GM19324 (cell line): Measurements from ENCODE around the gene PIAS1.

ENCODE experiments used
- ATAC-seq: cut with Tn5 transposase; IDR thresholded peaks from one replicate; pipeline ENCODE4 v1.9.1; 2021; ENCODE audit warnings: mild to moderate bottlenecking, moderate library complexity; ENCODE audit not compliant: unreplicated experiment, low FRiP score

PIAS1 gene

GRCh38 chr15:68061602-68062001 lies 7.5 kb downstream of the PIAS1 start:
- no peak for ATAC-seq

GRCh38 chr15:68062214-68062613 lies 8.1 kb downstream of the PIAS1 start:
- ATAC-seq, result no peak

- no peak for ATAC-seq
Observed at GRCh38 chr15:68062946-68063465, 8.9 kb downstream of the PIAS1 start.

GRCh38 chr15:68063606-68064005 lies 9.5 kb downstream of the PIAS1 start:
- ATAC-seq, result no peak

- no peak for ATAC-seq
Observed at GRCh38 chr15:68073576-68074288, 19.6 kb downstream of the PIAS1 start.

- ATAC-seq, result no peak
Observed at GRCh38 chr15:68075764-68076385, 21.8 kb downstream of the PIAS1 start.

- no peak for ATAC-seq
Observed at GRCh38 chr15:68078365-68078764, 24.2 kb downstream of the PIAS1 start.

- no peak for ATAC-seq
Observed at GRCh38 chr15:68080334-68080733, 26.2 kb downstream of the PIAS1 start.

GRCh38 chr15:68080783-68081182 lies 26.7 kb downstream of the PIAS1 start:
- ATAC-seq, result no peak

- no peak for ATAC-seq
Observed at GRCh38 chr15:68081869-68082505, 27.9 kb downstream of the PIAS1 start.

- no peak for ATAC-seq
Observed at GRCh38 chr15:68082735-68083134, 28.6 kb downstream of the PIAS1 start.

- no peak for ATAC-seq
Observed at GRCh38 chr15:68083463-68083862, 29.3 kb downstream of the PIAS1 start.

- ATAC-seq, result no peak
Observed at GRCh38 chr15:68085052-68085451, 30.9 kb downstream of the PIAS1 start.

GRCh38 chr15:68091743-68092142 lies 37.6 kb downstream of the PIAS1 start:
- no peak for ATAC-seq

- ATAC-seq, result no peak
Observed at GRCh38 chr15:68096099-68096498, 42.0 kb downstream of the PIAS1 start.

GRCh38 chr15:68097029-68097428 lies 42.9 kb downstream of the PIAS1 start:
- no peak for ATAC-seq

- no peak for ATAC-seq
Observed at GRCh38 chr15:68098465-68098864, 44.4 kb downstream of the PIAS1 start.

- ATAC-seq, result no peak
Observed at GRCh38 chr15:68100194-68100593, 46.1 kb downstream of the PIAS1 start.

GRCh38 chr15:68103603-68104002 lies 49.5 kb downstream of the PIAS1 start:
- ATAC-seq, result no peak

GRCh38 chr15:68106656-68107055 lies 52.5 kb downstream of the PIAS1 start:
- ATAC-seq, result no peak

GRCh38 chr15:68107142-68107541 lies 53.0 kb downstream of the PIAS1 start:
- ATAC-seq, result no peak

- ATAC-seq, result no peak
Observed at GRCh38 chr15:68112706-68113105, 58.6 kb downstream of the PIAS1 start.
